Prostate gland (tissue), 2 donors: Measurements from ENCODE around the gene CLCF1.

Source experiments
- CTCF ChIP-seq, 4 experiments: fragments of 200-600 bp in 2 of 4; fragments of 450-650 bp in 2 of 4; sonication (generic) in 2 of 4; IDR thresholded peaks; 1 replicate in 3 of 4; 2 replicates in 1 of 4; pipeline ENCODE4 v1.5.1; 2016 to 2019; ENCODE audit warnings: antibody characterized with exemption in 4 of 4, mild to moderate bottlenecking in 2 of 4, moderate library complexity in 2 of 4
- POLR2AphosphoS5 ChIP-seq: sonication (generic); formaldehyde crosslinking; IDR thresholded peaks from one replicate; pipeline ENCODE4 v1.6.1; 2017; ENCODE audit warnings: antibody characterized with exemption

- TF ChIP-seq CTCF (IDR thresholded peaks at IDR 0.05), result no peak
- no peak for TF ChIP-seq POLR2AphosphoS5
Observed at GRCh38 chr11:67369801-67370284, 3.6 kb downstream of the CLCF1 start.
